ENCODE data around the gene IQCF6.

Gene IQCF6

DNA sequence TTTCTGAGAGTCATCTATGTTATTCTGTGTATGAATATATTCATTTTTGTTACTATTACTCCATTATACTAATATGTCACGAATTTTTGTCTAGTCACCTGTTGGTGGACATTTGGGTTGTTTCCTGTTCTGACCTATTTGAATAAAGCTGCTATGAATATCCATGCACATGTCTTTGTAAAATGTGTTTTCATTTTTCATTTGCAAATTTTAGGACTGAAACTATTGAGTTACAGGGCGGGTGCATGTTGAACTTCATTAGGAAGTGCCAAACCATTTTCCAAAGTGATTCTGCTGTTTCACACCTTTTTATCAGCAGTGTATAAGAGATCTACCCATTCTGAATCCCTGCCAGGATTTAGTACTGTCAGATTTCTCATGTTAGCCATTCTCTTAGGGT is 37.7 kb upstream of the IQCF6 start:
- no peak for DNase-seq (ENCODE audit: extremely low read depth, insufficient read length)
- H3K27me3 ChIP-seq (replicated peaks; ENCODE audit: control insufficient read depth, insufficient read depth, low read length) = no peaks in the 10 kb centered on the region
- H3K36me3 ChIP-seq (ENCODE audit: control insufficient read depth, insufficient read depth, low read length) = no peaks in the 10 kb centered on the region
- TF ChIP-seq, protein P1, sequence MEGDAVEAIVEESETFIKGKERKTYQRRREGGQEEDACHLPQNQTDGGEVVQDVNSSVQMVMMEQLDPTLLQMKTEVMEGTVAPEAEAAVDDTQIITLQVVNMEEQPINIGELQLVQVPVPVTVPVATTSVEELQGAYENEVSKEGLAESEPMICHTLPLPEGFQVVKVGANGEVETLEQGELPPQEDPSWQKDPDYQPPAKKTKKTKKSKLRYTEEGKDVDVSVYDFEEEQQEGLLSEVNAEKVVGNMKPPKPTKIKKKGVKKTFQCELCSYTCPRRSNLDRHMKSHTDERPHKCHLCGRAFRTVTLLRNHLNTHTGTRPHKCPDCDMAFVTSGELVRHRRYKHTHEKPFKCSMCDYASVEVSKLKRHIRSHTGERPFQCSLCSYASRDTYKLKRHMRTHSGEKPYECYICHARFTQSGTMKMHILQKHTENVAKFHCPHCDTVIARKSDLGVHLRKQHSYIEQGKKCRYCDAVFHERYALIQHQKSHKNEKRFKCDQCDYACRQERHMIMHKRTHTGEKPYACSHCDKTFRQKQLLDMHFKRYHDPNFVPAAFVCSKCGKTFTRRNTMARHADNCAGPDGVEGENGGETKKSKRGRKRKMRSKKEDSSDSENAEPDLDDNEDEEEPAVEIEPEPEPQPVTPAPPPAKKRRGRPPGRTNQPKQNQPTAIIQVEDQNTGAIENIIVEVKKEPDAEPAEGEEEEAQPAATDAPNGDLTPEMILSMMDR (IDR thresholded peaks at IDR 0.05; ENCODE audit: insufficient read depth, low read length, poor library complexity, severe bottlenecking) = no peak
- no peak overlapping the region for H3K4me3 ChIP-seq (replicated peaks; ENCODE audit: low read depth, low read length)

DNA sequence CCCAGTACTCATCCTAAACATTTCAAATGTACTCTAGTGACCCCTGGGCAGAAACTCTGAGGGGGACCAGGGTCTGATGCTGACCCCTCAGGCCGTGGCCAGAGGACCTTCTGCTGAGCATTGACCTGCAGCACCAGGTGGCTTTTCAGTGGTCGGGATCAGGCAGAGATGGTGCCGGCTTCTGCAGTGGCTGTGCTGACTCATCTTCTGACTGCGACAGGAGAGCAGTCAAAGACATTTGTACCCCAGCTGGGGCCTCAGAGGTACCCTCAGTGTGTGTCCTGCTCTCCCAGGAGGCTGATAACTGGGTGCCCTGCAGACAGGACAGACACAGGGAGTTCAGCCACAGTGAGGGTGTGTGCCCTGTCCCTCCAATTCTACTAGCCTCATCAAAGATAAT is 36.6 kb upstream of the IQCF6 start:
- Histone ChIP-seq H3K4me3 (replicated peaks; ENCODE audit: low read depth, low read length) (no peak overlapping the region), H3K36me3 (ENCODE audit: control insufficient read depth, insufficient read depth, low read length) (no peaks in the 10 kb centered on the region), H3K27me3 (replicated peaks; ENCODE audit: control insufficient read depth, insufficient read depth, low read length) (no peaks in the 10 kb centered on the region)
- DNase-seq (ENCODE audit: extremely low read depth, insufficient read length) = no peak
- TF ChIP-seq, protein P1 (IDR thresholded peaks at IDR 0.05; ENCODE audit: insufficient read depth, low read length, poor library complexity, severe bottlenecking) = no peak

DNA sequence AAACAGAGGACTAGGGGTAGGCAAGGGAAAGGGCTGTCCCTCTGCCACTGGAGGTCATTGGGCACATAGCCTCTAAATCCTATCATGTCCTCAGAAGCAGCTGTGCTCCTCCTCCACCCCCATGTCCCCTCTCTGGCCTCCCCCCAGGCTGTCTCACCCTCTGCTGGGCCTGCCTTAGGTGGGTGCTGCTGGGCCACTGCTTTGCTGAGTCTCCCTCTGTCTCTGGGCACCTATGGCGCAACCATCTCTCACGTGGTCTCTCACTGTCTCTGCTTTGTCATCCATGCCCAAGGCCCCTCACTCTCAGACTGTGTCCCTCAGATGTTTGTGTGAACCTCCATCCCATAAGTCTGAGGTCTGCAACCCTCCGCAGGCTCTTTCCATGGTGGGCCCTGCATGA is 35.0 kb upstream of the IQCF6 start:
- TF ChIP-seq, protein P1 (IDR thresholded peaks at IDR 0.05; ENCODE audit: insufficient read depth, low read length, poor library complexity, severe bottlenecking) = no peak
- Histone ChIP-seq H3K4me3 (replicated peaks; ENCODE audit: low read depth, low read length) (no peak overlapping the region), H3K36me3 (ENCODE audit: control insufficient read depth, insufficient read depth, low read length) (no peaks in the 10 kb centered on the region), H3K27me3 (replicated peaks; ENCODE audit: control insufficient read depth, insufficient read depth, low read length) (no peaks in the 10 kb centered on the region)
- no peak for DNase-seq (ENCODE audit: extremely low read depth, insufficient read length)

DNA sequence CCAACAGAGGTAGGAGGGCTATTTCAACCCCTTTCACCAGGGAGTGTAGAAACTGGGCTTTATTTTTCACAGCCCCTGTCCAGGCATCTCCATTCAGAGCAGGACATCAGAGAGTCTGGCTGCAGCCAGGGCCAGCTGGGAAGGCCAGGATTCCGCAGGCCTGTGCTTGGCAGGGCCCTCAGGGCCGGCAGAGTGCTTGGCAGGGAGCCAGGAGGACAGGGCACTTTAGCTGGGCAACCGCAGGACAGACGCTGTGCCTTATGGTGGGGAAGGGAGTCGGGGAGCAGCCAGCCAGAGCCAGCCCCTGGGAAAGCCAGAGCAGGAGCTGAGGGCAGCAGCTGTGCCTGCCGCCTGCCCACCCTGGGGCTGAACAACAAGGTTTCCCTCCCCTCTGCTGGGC is 34.5 kb upstream of the IQCF6 start:
- H3K36me3 ChIP-seq (ENCODE audit: control insufficient read depth, insufficient read depth, low read length) = no peaks in the 10 kb centered on the region
- no peak for DNase-seq (ENCODE audit: extremely low read depth, insufficient read length)
- no peaks in the 10 kb centered on the region for H3K27me3 ChIP-seq (replicated peaks; ENCODE audit: control insufficient read depth, insufficient read depth, low read length)
- TF ChIP-seq, protein P1 (IDR thresholded peaks at IDR 0.05; ENCODE audit: insufficient read depth, low read length, poor library complexity, severe bottlenecking) = no peak
- no peak overlapping the region for H3K4me3 ChIP-seq (replicated peaks; ENCODE audit: low read depth, low read length)

DNA sequence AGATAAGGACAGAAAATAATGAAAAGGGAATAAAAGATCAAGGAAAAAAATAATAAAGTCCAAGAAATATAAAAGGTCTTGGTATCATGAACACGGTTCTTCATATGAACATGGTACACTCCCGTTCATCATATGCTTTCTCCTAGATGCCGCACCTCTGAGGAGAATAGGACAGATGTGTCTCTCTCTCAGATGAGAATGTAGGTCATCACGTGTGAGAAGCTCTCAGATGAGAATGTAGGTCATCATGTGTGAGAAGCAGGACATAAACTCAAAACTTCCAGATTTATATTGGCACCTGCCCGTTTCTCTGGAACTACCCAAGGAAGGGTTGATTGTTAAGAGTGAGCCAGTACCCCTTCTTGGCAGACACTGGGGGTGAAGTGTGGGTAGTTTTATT is 29.9 kb upstream of the IQCF6 start:
- Histone ChIP-seq H3K4me3 (replicated peaks; ENCODE audit: low read depth, low read length) (no peak overlapping the region), H3K36me3 (ENCODE audit: control insufficient read depth, insufficient read depth, low read length) (no peaks in the 10 kb centered on the region), H3K27me3 (replicated peaks; ENCODE audit: control insufficient read depth, insufficient read depth, low read length) (no peaks in the 10 kb centered on the region; the same call in 1 of the 2 replicates)
- DNase-seq (ENCODE audit: extremely low read depth, insufficient read length) = no peak
- TF ChIP-seq, protein P1 (IDR thresholded peaks at IDR 0.05; ENCODE audit: insufficient read depth, low read length, poor library complexity, severe bottlenecking) = no peak

DNA sequence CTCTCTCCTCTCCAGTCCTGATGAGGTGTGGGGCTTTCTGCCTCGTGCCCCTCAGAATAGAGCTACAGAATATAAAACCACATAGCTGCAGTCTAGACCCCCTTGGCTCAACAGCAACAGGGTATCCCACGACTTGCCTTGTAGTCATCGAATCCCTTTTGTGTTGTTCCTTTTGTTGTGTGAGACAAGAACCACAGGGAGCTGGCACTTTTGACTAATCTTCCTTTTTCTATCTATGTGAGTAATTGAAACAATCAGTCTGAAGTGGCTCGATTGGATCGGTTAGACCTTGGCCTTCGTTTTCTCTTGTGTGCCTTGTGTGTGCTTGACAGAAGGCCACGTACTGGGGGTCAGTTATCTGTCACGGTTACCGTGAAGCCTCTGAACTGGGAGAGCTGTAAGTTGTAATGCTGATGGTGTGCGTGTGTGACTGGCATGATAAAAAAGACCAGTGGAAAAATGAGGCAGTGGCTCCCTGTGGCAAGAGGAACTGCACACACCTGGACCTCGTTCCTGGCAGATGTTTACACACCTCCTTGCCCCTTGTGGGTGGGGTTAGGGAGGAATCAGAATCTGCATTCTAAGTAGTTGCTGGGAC is 23.2 kb upstream of the IQCF6 start:
- Histone ChIP-seq H3K27me3 (replicated peaks; ENCODE audit: control insufficient read depth, insufficient read depth, low read length) (no peaks in the 10 kb centered on the region; the same call in 1 of the 2 replicates), H3K4me3 (replicated peaks; ENCODE audit: low read depth, low read length) (no peak overlapping the region), H3K36me3 (ENCODE audit: control insufficient read depth, insufficient read depth, low read length) (no peaks in the 10 kb centered on the region)
- DNase-seq (ENCODE audit: extremely low read depth, insufficient read length) = no peak
- TF ChIP-seq, protein P1 (IDR thresholded peaks at IDR 0.05; ENCODE audit: insufficient read depth, low read length, poor library complexity, severe bottlenecking) = no peak
